CD4-positive, alpha-beta T cell (primary cell): Measurements from ENCODE around the gene AGBL4. TPM values are rescaled to one million over a fixed set of nuclear protein-coding genes. Genes with fewer than 3 reads are reported as not detected.

Experiments used
- ATAC-seq: fragments of 200-7000 bp; cut with Tn5 transposase; one replicate; pipeline ENCODE4 v1.10.0; 2022; ENCODE audit warnings: mild to moderate bottlenecking; ENCODE audit not compliant: poor library complexity
- CTCF ChIA-PET: fragments of 350-600 bp; sonication (Branson Sonifier 250); formaldehyde crosslinking; loops from one replicate; lab custom pipeline; 2021; ENCODE audit warnings: antibody characterized with exemption, inconsistent platforms; lab: Charles Lee
- POLR2A ChIA-PET: fragments of 350-600 bp; sonication (Branson Sonifier 250); formaldehyde crosslinking; loops from one replicate; lab custom pipeline; 2021; ENCODE audit warnings: antibody characterized with exemption, inconsistent platforms; lab: Charles Lee
- DNase-seq, 14 experiments: peaks; one replicate each; pipeline ENCODE4 v3.0.0-alpha.2; 2013 to 2020; ENCODE audit warnings: mixed read lengths in 2 of 14
- H3K27ac ChIP-seq, 2 donors: one replicate each; pipeline versions ENCODE4 v1.5.1 to v1.7.0; 2013; ENCODE audit warnings: low read length in 2 of 2, low read depth in 1 of 2, mild to moderate bottlenecking in 1 of 2
- H3K27me3 ChIP-seq, 2 experiments: 1 replicate in 1 of 2; 2 replicates in 1 of 2; pipeline versions ENCODE4 v1.6.1 to v1.7.0; 2013; ENCODE audit warnings: low read length in 2 of 2, control low read depth in 1 of 2, mild to moderate bottlenecking in 1 of 2, moderate library complexity in 1 of 2; ENCODE audit not compliant: insufficient read depth in 2 of 2, control insufficient read depth in 1 of 2
- H3K36me3 ChIP-seq: one replicate; pipeline ENCODE4 v1.6.1; 2013; ENCODE audit warnings: low read length, control low read depth; ENCODE audit not compliant: insufficient read depth
- H3K4me1 ChIP-seq: one replicate; pipeline ENCODE4 v1.6.1; 2013; ENCODE audit warnings: low read length, control low read depth; ENCODE audit not compliant: insufficient read depth
- H3K4me3 ChIP-seq: one replicate; pipeline ENCODE4 v1.5.1; 2013; ENCODE audit warnings: mild to moderate bottlenecking, low read length, moderate library complexity
- H3K9me3 ChIP-seq, 2 experiments: 1 replicate in 1 of 2; 2 replicates in 1 of 2; pipeline versions ENCODE4 v1.6.1 to v1.7.0; 2013; ENCODE audit warnings: low read length in 2 of 2, mild to moderate bottlenecking in 2 of 2, control low read depth in 1 of 2, moderate library complexity in 1 of 2; ENCODE audit not compliant: control insufficient read depth in 1 of 2, insufficient read depth in 1 of 2
- H3K27ac Mint-ChIP-seq: one replicate; pipeline ENCODE4 v1.8.0; 2020; ENCODE audit warnings: mixed read lengths
- H3K27me3 Mint-ChIP-seq: one replicate; pipeline ENCODE4 v1.8.0; 2021; ENCODE audit warnings: mixed read lengths
- H3K36me3 Mint-ChIP-seq: one replicate; pipeline ENCODE4 v1.8.0; 2021; ENCODE audit warnings: low read depth, mixed read lengths
- H3K4me1 Mint-ChIP-seq: one replicate; pipeline ENCODE4 v1.8.0; 2021; ENCODE audit warnings: low read depth, mixed read lengths
- H3K4me3 Mint-ChIP-seq: one replicate; pipeline ENCODE4 v1.8.0; 2020; ENCODE audit warnings: mild to moderate bottlenecking, mixed read lengths
- H3K9me3 Mint-ChIP-seq: one replicate; pipeline ENCODE4 v1.8.0; 2020; ENCODE audit warnings: mixed read lengths
- intact Hi-C, 2 experiments: fragments of 100-400 bp; cut with DNase I in 1 of 2; cut with micrococcal nuclease in 1 of 2; formaldehyde crosslinking; loops; one replicate each; pipeline versions ENCODE4 v1.15.1 to v1.9.0; 2023 to 2025; cut with DNase I, micrococcal nuclease
- total RNA-seq, 174 experiments: library from RNA in 2 of 174; stranded (reverse) in 2 of 174; gene quantifications; one replicate each; pipeline ENCODE4 v1.2.3 and lab custom pipeline; 2021 to 2026
- TF ChIP-seq, protein P1 (sequence below): fragments of 200-600 bp; IDR thresholded peaks from one replicate; pipeline ENCODE4 v1.8.0; 2022; ENCODE audit warnings: antibody characterized with exemption, mild to moderate bottlenecking

AGBL4 gene
- total RNA-seq, 2 experiments from 2014 or later: 0.11 TPM; not detected in 1

GRCh38 chr1:48495911-48496310 lies 1527.8 kb downstream of the AGBL4 start:
- Mint-ChIP-seq H3K4me1 (peaks cover 6% of the 10 kb centered on the region), H3K4me3 (no peak overlapping the region), H3K36me3 (no peaks in the 10 kb centered on the region), H3K9me3 (no peaks in the 10 kb centered on the region), H3K27me3 (peaks cover 4% of the 10 kb centered on the region), H3K27ac (no peak overlapping the region)
- no peak for DNase-seq
- Histone ChIP-seq H3K27me3 (peaks cover 0 to 7% of the 10 kb centered on the region in 2 experiments), H3K9me3 (no peaks in the 10 kb centered on the region), H3K4me1 (peaks cover 5% of the 10 kb centered on the region), H3K27ac (no peak overlapping the region), H3K36me3 (no peaks in the 10 kb centered on the region), H3K4me3 (no peak overlapping the region)
- CTCF ChIA-PET: no interaction called here
- POLR2A ChIA-PET: no interaction called here
- ATAC-seq: no peak
- intact Hi-C loops: loop anchor here in 1 of 2 experiments (5.0 kb wide), 3 partner anchors 139 to 404 kb away; no protein-coding TSS in a partner anchor
- TF ChIP-seq, protein P1, sequence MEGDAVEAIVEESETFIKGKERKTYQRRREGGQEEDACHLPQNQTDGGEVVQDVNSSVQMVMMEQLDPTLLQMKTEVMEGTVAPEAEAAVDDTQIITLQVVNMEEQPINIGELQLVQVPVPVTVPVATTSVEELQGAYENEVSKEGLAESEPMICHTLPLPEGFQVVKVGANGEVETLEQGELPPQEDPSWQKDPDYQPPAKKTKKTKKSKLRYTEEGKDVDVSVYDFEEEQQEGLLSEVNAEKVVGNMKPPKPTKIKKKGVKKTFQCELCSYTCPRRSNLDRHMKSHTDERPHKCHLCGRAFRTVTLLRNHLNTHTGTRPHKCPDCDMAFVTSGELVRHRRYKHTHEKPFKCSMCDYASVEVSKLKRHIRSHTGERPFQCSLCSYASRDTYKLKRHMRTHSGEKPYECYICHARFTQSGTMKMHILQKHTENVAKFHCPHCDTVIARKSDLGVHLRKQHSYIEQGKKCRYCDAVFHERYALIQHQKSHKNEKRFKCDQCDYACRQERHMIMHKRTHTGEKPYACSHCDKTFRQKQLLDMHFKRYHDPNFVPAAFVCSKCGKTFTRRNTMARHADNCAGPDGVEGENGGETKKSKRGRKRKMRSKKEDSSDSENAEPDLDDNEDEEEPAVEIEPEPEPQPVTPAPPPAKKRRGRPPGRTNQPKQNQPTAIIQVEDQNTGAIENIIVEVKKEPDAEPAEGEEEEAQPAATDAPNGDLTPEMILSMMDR: no peak

DNA sequence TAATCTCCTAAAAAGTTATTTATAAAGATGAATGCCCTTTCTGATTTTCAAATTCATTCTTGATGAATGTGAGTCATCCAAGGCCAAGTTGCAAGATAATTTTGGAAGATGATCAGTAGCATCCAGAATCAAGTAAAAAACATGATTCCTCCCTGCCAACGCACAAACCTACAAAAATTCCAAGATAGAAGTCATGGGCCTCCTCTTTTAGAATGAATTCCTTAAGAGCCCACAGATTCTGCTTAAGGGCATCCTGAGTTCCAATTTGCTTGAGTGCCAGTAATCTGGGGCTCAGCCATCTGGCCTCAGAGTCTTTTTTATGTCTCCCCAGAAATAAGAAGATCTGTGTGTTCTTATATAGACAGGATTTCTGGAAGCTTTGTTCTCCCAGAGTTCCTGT lies 1528.6 kb downstream of the AGBL4 start:
- no peak for ATAC-seq
- H3K9me3 Mint-ChIP-seq: no peaks in the 10 kb centered on the region
- peaks cover 6% of the 10 kb centered on the region for H3K4me1 Mint-ChIP-seq
- no peaks in the 10 kb centered on the region for H3K9me3 ChIP-seq
- intact Hi-C loops: loop anchor here in 1 of 2 experiments (5.0 kb wide), 3 partner anchors 138 to 403 kb away; no protein-coding TSS in a partner anchor
- H3K27ac Mint-ChIP-seq: no peak overlapping the region
- H3K36me3 Mint-ChIP-seq: no peaks in the 10 kb centered on the region
- no peak overlapping the region for H3K4me3 Mint-ChIP-seq
- ChIA-PET POLR2A (no interaction called here), CTCF (no interaction called here)
- H3K27me3 ChIP-seq: peaks cover 0 to 7% of the 10 kb centered on the region in 2 experiments
- no peak overlapping the region for H3K4me3 ChIP-seq
- DNase-seq: no peak
- no peaks in the 10 kb centered on the region for H3K36me3 ChIP-seq
- H3K4me1 ChIP-seq: peaks cover 5% of the 10 kb centered on the region
- TF ChIP-seq, protein P1: no peak
- H3K27ac ChIP-seq: no peak overlapping the region
- peaks cover 4% of the 10 kb centered on the region for H3K27me3 Mint-ChIP-seq

DNA sequence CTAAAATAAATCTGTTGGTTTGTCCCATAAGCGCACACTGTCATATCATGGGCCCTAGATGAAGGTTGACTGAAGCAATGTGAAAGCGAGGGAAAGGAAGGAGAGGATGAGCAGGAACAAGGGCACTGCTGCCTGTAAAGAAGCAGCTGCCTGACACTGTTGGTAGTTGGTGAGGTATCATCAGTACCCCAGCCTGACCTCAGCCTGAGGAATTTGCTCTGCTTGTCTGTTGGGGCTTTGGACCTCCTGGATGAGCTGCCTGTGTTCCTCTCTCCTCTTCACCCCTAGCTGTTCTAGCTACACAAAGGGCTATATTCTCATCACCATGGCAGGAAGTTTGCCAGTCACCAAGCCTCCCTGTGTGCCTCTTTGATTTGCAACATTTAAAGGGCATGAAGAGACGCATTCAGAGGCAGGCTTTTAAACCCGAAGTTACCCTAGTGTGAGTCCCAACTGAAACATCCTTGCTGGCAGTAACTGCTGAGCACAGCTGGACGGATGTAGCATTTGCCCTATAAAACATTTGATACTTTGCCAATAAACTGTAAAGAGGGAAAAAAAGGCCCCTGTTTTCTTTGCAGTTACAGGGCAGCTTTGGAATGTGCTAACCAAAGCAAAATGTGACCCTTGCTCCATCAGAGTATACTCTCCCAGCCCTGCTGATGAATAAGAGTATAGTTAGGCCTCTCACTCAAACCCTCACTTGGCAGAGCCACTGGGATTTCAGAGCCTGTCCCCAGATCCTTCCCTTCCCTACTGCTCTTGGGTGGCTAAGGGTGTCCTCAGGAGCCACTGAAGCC lies 1529.6 kb downstream of the AGBL4 start:
- CTCF ChIA-PET: no interaction called here
- H3K4me3 Mint-ChIP-seq: no peak overlapping the region

More for the DNA sequence above, 1529.6 kb downstream of the AGBL4 start:
- H3K4me1 Mint-ChIP-seq: peaks cover 6% of the 10 kb centered on the region
- POLR2A ChIA-PET: no interaction called here
- H3K36me3 Mint-ChIP-seq: no peaks in the 10 kb centered on the region
- H3K9me3 Mint-ChIP-seq: no peaks in the 10 kb centered on the region
- Histone ChIP-seq H3K4me3 (no peak overlapping the region), H3K9me3 (no peaks in the 10 kb centered on the region), H3K27me3 (peaks cover 0 to 7% of the 10 kb centered on the region in 2 experiments), H3K36me3 (no peaks in the 10 kb centered on the region), H3K4me1 (peaks cover 5% of the 10 kb centered on the region), H3K27ac (no peak overlapping the region)
- no peak overlapping the region for H3K27ac Mint-ChIP-seq
- DNase-seq (no peak), ATAC-seq (no peak)
- TF ChIP-seq, protein P1: no peak
- intact Hi-C loops: no loop called here
- H3K27me3 Mint-ChIP-seq: peaks cover 4% of the 10 kb centered on the region
